Uterus (tissue), 2 donors: ENCODE data around the gene SS18.

Experiments
- CTCF ChIP-seq, 4 experiments: fragments of 200-600 bp in 2 of 4; fragments of 450-650 bp in 2 of 4; sonication (generic) in 2 of 4; IDR thresholded peaks; one replicate each; pipeline ENCODE4 v1.5.1; 2016 to 2019; ENCODE audit warnings: antibody characterized with exemption in 4 of 4, mild to moderate bottlenecking in 2 of 4, moderate library complexity in 1 of 4
- POLR2A ChIP-seq, 2 donors: fragments of 450-650 bp; IDR thresholded peaks; one replicate each; pipeline ENCODE4 v1.6.1; 2016; ENCODE audit warnings: antibody characterized with exemption in 2 of 2, mild to moderate bottlenecking in 1 of 2, moderate library complexity in 1 of 2

GRCh38 chr18:26134107-26134506 is 43.7 kb upstream of the SS18 start:
- TF ChIP-seq CTCF (IDR thresholded peaks at IDR 0.05) (no peak), POLR2A (IDR thresholded peaks at IDR 0.05) (no peak)
